ENCODE data around the gene TPCN1. TPM values are rescaled to one million over a fixed set of nuclear protein-coding genes. Genes with fewer than 3 reads are reported as not detected.

Gene TPCN1
- total and polyA plus RNA-seq, 2 of the 8 experiments (the other 6 are each of a cell fraction or from before 2014, with no cell fraction given), result 14.9 to 21.4 TPM

DNA sequence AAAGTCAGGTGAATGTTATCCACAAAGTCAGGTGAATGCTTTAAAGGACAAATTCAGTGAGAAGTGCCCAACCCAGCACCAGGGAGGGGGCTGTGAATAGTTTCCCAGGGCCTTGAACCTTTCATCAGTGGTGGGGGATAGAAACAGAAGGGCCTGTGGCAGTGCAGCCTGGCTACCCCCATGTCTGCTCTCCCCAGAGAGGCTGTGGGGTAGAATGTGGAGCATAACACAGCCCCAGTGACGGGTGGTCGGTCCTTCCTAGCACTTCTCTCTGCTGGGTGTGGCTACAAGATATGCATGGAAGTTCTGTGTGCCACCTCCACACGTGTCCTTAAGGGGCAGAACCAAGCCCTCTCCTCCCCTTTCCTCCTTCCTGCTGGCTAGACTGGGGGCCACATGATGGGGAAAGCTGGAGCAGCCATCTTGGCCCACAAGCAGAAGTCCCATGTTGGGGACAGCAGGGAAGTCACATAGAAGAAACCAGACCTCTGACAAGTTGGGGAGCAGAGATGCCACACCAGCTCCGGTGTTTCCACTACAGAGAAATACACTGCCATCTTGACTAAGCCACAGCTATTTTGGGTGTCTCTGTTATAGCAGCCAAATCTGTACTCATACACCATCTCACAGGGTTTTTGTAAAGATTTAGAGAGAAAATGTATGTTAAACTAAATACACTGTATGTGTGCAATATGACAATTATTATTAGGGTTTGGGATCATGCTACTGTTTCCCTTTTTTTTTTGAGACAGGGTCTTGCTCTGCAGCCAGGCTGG is 18.8 kb upstream of the TPCN1 start:
- Histone ChIP-seq H3K14ac (ENCODE audit: insufficient read length) (no peak overlapping the region), H3K9ac (replicated peaks in 1 of 4; ENCODE audit: extremely low read depth in 1 of 4, low read depth in 3 of 4, low read length in 3 of 4) (no peak overlapping the region), H2AK5ac (ENCODE audit: low read depth, low read length) (no peak overlapping the region), H2BK5ac (ENCODE audit: low read depth, low read length) (no peak overlapping the region), H4K20me1 (replicated peaks in 1 of 2; ENCODE audit: control insufficient read depth in 1 of 2, insufficient read depth in 2 of 2, low read length in 2 of 2) (no peaks in the 10 kb centered on the region), H4K91ac (replicated peaks; ENCODE audit: insufficient read length, low read length) (no peak overlapping the region), H3K4ac (replicated peaks; ENCODE audit: insufficient read length, low read depth, low read length) (no peak overlapping the region), H2BK12ac (ENCODE audit: low read depth, low read length) (no peak overlapping the region), H3K27me3 (replicated peaks in 1 of 4; ENCODE audit: control insufficient read depth in 3 of 4, extremely low read depth in 1 of 4, insufficient read depth in 3 of 4, low read length in 3 of 4) (no peaks in the 10 kb centered on the region), H3K4me1 (replicated peaks in 1 of 4; ENCODE audit: control insufficient read depth in 3 of 4, insufficient read depth in 4 of 4, low read length in 3 of 4) (no peaks in the 10 kb centered on the region; a peak in 1 of 7 replicates), H3K27ac (ENCODE audit: low read depth, low read length) (no peak overlapping the region), H3K36me3 (ENCODE audit: control insufficient read depth in 2 of 4, insufficient read depth in 4 of 4, low read length in 3 of 4) (no peaks in the 10 kb centered on the region), H3K4me2 (ENCODE audit: insufficient read depth in 1 of 2, low read depth in 2 of 2, low read length in 2 of 2) (no peak overlapping the region), H2BK15ac (ENCODE audit: low read length) (no peak overlapping the region), H4K5ac (ENCODE audit: insufficient read length, low read depth, low read length) (no peak overlapping the region), H3K9me3 (ENCODE audit: insufficient read depth in 2 of 2, low read depth in 1 of 2, low read length in 1 of 2) (no peaks in the 10 kb centered on the region; a peak in 1 of 4 replicates), H2BK20ac (ENCODE audit: low read length) (no peak overlapping the region), H3K56ac (replicated peaks; ENCODE audit: insufficient read length, low read depth, low read length) (no peak overlapping the region), H3K79me1 (ENCODE audit: low read depth, low read length) (no peaks in the 10 kb centered on the region), H3K23ac (ENCODE audit: insufficient read length) (no peak overlapping the region), H3K18ac (ENCODE audit: extremely low read depth, low read length) (no peak overlapping the region), H3K23me2 (ENCODE audit: low read depth, low read length) (no peaks in the 10 kb centered on the region), H3K4me3 (ENCODE audit: extremely low read depth in 1 of 4, insufficient read depth in 2 of 4, low read depth in 3 of 4, low read length in 4 of 4) (no peak overlapping the region), H3K79me2 (ENCODE audit: control insufficient read depth in 1 of 2, insufficient read depth in 2 of 2, low read length in 2 of 2) (no peaks in the 10 kb centered on the region), H2BK120ac (replicated peaks; ENCODE audit: low read depth, low read length) (no peak overlapping the region), H4K8ac (ENCODE audit: extremely low read depth, insufficient read depth, low read length) (no peak overlapping the region), H2AFZ (ENCODE audit: low read length) (no peak overlapping the region)
- FAIRE-seq (no peak), DNase-seq (ENCODE audit: low read depth in 1 of 2, low spot score in 2 of 2) (no peak)
- 100% methylated on average over 4 of the region's 4 CpGs; no CpG with 5 or more reads in 1 of the 2 experiments for WGBS, 2 experiments (ENCODE audit: extremely low coverage in 1 of 2, insufficient coverage in 1 of 2, insufficient read length in 1 of 2, insufficient replicate concordance in 2 of 2, low coverage in 1 of 2, low lambda C conversion rate in 2 of 2, missing lambda C conversion rate in 1 of 2)
- POLR2A ChIA-PET (ENCODE audit: partially characterized antibody), result interaction anchor here (1.0 to 6.8 kb wide), 7 partner anchors 10 to 44 kb away, joined by 3 to 31 read pairs (median 4); partner anchors contain the start of genes DDX54, RITA1 and TPCN1
- CTCF ChIA-PET (ENCODE audit: partially characterized antibody), result interaction anchor here (0.5 to 1.8 kb wide), 5 partner anchors 23 to 1760 kb away, joined by 3 to 5 read pairs (median 3); no protein-coding TSS in a partner anchor
- TF ChIP-seq EZH2 (IDR thresholded peaks at IDR 0.05; ENCODE audit: low read depth, low read length, severe bottlenecking), result no peak

All from H1 (cell line).